EL (cell line): ENCODE measurements around the gene JARID2.
"Not testable (repeated sequence)": the region's sequence is repeated elsewhere in the genome, so short reads cannot be mapped to it uniquely, and the experiment has no call there.

Source experiments
- DNase-seq: peaks from one replicate; pipeline ENCODE4 v3.0.0-alpha.2; 2016

JARID2 gene

DNA sequence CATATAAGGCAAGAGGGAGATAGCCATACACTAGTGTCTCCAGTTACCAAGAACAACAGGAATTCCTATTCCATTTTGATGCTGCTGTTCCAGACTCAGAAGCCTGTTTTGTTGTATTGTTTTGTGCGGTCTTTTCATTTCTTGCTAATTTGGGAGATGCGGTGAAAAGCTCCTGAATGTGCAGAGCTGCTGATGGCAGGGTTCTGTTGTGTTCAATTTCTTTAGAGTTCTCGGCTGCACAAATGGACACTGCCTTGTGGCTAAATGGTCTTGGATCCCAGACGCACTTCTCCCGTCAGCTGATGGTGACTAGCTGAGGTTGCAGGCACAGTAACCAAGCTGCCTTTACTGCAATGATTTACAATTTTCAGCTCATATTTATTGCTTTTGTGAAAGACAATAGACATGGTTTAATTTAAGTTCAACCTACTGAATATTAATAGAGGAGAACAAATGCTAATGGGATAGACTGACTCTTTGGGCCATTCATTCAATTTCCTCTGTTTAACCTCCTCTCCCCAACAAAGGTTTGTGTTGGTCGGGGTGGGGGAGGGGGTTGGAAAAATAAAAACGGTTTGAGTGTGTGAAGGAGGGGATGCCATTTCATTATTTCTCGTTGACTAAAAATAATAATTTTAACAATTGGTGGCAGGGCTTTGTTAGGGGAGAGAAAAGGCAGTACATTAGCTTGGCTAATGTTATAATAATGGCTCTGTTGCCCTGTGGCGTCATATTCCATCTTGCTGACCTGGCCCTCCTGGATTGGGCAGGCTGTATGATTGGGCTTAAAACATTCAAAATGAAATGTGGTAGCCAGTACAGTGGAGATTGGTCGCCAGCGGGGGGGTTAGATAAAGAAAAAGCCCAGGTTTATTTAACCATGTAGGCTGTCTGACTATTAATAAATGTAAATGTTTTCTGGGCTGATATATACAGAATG is 159.5 kb downstream of the JARID2 start:
- DNase-seq = no peak

DNA sequence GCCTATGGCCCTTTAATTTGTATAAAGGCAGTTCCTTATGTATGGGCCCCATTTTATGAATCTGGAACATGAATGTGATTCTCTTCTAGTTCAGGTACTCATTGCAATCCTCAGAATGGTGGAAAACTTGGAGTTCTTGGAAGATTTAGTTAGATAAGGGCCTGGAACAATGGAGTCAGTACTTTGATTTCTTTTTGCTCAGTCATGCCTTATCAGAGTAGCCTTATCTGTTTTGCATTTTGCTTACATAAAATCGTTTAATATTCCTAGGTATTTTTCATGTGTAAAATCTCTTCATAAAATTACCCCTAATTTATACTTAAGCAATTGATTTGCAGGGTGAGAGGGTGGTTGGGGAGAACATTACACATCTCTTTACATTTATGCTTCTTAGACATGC is 160.6 kb downstream of the JARID2 start:
- no peak for DNase-seq

GRCh38 chr6:15408008-15408407 is 162.1 kb downstream of the JARID2 start:
- no peak for DNase-seq

GRCh38 chr6:15408758-15409157 is 162.9 kb downstream of the JARID2 start:
- DNase-seq = no peak

DNA sequence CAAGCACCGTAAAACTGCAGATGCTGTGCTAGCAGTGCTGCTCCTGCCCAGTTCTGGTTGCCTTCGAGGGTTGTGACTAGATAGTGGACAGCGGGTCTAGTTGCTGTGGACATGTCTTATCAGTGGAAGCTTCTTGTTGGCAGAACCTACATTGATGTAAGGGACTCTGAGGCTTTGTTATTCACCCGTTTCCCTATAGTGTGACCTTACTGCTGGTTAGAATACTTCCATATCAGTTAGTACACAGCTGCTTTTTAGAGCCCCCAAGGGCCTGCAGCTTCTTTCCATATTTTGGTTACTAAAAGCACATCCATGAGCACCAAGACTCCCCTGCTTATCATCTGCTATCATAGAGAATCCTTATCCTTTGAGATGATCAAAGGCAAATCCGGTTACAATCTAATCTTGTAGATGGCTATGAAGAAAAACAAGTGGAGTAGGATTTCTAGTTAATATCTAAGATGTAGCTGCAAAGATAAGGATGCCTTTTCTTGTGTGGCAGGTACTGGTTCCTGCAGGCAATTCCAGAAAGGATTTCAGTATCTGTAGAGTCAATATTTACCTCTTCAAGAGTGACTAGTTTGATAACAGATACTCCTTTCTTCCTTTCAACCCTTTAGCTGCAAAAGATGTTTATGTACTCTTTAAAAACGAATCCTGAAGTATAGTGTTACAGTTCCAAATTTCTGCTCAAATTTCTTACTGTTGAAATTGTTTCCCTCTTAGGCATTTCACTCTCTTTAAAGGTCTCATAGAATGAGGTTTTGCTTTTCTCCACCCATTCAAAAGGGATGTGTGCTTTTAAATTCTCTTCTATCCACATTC is 163.6 kb downstream of the JARID2 start:
- DNase-seq = no peak

- DNase-seq = no peak
These were observed 164.2 kb downstream of the JARID2 start for GRCh38 chr6:15410126-15410391.

DNA sequence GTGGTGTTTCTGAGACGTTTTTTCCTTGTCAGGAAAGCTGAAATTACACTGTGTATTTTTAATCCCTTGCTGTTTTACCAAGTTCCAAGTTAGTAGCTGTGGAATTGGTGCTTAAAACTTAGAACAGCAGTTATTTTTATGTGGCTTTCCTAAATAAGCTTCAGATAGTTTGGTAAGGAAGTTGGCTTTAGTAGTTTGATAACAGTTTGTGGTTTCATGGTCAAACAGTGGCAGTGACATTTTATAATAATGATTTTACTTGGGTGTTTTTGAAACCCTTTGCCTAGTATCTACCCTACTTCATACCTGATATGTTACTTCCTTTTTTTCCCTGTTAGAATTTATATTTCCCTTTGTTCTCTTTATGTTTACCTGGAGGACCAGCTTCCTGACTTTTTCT is 164.9 kb downstream of the JARID2 start:
- no peak for DNase-seq

GRCh38 chr6:15411766-15412165 is 165.9 kb downstream of the JARID2 start:
- no peak for DNase-seq

GRCh38 chr6:15412767-15413166 is 166.9 kb downstream of the JARID2 start:
- no peak for DNase-seq

GRCh38 chr6:15413466-15414234 is 167.8 kb downstream of the JARID2 start:
- DNase-seq = no peak

- no peak for DNase-seq
These were observed 168.4 kb downstream of the JARID2 start for GRCh38 chr6:15414235-15414612.

GRCh38 chr6:15415622-15416021 is 169.8 kb downstream of the JARID2 start:
- DNase-seq = not testable (repeated sequence)

DNA sequence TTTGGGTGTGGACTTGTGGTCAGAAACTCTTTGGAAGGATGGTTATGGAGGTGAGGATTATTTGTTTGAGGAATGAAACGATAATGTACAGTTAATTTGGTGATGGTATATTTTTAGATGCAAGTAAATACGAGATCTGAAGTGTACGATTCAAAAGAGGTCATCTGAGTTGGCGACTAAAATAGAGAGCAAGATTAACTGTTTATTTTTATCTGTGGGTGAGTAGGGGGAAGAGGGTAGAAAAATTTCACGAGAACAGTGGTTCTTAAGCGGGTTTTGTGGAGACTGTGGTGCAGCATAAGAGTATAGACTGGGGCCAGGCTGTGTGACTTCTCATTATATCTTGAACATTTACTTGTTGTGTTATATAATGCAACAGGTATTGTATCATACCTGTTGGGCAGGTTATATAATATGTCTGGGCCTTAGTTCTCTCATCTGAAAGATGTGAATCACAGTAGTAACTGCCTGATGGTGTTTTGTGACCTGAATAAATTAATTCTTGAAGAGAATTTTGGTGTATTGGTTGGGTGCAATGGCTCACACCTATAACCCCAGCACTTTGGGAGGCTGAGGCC is 171.2 kb downstream of the JARID2 start:
- DNase-seq = no peak

GRCh38 chr6:15417811-15418210 is 171.9 kb downstream of the JARID2 start:
- peak; percentile 83 for DNase-seq

- no peak for DNase-seq
These were observed 173.6 kb downstream of the JARID2 start for GRCh38 chr6:15419493-15419892.

DNA sequence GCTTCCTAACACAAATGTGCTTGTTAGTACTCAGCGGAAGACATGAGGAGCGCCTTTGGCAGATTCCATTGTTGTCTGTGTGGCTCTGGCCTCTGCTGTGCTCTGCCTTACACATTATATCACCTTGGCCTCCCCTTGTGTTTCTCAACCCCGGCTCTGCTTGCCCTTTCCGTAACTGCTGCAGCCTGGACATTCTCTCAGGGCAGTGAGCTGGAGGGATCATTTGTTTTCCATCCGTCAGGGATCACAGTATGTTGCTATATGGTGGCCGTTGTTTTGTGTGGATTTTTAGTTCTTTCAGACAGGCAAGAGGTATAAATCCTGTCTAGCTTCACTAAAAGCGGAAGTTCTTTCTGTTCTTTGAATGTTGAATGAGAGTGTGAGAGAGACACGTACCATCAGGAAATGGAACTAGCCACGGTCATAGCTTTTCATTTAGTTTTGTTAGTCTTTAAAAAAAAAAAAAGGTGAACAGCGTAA is 175.1 kb downstream of the JARID2 start:
- no peak for DNase-seq

DNA sequence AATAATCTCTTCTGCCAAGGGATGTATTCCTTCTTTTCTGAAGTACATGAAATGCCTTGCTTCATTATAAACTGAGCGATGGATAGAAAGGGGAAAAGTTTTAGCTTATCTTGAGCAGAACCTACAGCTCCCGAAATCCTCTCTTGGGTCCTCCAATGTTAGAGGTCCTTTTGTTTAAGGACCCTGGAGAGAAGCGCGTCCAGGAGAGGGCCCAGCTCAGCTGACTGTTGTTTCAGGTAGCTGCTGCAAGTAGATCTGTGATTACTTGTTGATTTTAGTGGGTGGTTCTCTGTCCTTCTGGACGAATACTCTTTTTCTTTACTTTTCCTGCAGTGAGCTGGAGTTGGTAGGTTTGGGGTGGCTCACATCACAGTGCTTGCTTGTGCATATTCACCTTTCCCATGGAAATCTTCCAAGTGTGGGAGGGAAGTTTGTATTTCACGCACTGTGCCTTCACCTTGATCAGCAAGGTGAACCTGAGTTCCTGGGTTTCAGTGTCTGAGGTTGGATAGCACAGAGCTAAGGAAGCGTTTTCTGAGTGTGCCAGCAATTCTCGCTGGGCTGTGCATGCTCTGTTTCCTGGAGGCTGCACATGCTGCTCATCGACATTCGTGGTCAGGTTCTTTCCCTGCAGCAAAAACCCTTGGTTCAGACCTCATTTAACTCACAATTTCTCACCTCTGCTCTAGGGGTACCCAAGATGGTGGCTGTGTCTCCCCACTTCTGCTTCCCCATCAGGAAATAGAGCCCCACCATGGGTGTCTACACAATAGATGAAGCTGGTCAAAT is 176.3 kb downstream of the JARID2 start:
- DNase-seq = no peak

DNA sequence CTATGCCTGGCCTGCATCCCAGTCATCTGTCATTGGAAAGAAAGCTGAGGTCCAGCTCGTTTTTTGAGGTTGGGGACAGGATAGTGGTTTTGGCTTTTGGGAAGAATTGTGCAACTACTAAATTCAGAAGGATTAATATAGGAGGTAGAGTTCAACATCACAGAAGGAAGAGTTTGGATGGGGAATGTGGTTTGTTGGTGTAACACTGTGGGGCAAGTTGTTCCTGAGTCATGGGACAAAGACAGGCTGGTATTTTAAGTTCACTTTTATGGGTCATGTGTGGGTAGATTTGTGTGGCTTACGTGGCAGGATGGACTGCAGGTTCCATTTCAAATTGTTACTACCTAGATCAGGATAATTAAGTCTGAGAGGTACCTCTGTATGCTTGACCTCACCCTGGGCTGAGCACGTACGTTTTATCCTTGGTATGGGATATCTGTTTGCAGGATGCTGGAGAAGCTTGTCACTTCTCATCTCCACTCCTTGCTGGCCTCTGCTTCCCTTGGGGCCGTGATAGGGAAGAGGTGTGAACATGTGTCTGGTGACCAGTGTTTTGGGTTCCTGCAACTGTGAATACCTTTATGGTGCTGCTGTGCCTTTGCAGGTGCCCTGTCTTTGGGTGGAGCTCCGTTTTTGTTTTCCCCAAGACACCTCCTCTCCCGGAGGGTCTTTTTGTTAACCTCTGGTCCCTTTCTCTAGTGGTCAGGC is 177.6 kb downstream of the JARID2 start:
- no peak for DNase-seq

DNA sequence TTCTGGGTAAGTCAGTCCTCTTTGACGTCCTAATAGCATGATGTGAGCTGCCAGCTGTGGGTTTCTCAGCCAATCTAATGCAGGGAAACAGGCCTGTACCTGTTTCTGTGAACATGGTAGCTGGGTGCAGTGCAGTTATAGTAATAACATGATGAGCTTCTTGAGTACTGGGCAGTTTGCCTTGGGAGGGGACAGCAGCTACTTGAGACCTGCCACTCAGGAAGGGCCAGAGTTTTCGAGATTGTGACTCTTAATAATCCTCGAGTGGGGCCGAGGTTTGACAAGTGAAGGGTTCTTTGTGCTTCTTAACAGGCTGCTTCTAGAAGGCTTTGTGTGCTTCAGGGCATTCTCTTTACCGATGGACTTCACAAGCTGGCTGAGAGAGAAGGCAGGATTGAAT is 180.1 kb downstream of the JARID2 start:
- no peak for DNase-seq

DNA sequence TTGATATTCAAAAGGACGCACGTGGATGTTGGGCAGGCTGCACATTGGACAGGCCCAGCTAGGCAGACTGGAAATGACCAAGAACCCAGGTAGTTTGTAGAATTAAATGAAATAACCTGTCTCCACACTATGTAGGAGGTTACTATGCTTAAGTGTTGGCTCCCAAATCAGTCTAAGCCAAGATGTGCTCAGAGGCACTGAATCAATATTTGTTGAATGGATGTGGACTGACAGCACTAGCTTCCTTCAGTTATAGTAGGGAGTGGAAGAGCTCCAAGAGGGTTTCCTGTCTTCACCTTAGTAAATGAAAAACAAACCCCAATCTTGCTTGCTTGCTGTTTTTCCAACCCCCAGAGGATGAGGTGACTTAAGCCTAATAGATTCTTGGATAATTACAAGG is 180.5 kb downstream of the JARID2 start:
- DNase-seq = no peak

GRCh38 chr6:15426901-15427300 is 181.0 kb downstream of the JARID2 start:
- DNase-seq = no peak
